SU-DHL-6 (cell line): ENCODE results near the gene MAML2.

ENCODE experiments used
- H2AFZ ChIP-seq: fragments of 200-600 bp; sonication (generic); 2 replicates; pipeline ENCODE4 v1.6.1; 2014; ENCODE audit warnings: low read depth, mild to moderate bottlenecking, moderate library complexity, mixed read lengths, antibody characterized with exemption, low read length; ENCODE audit not compliant: severe bottlenecking
- H3F3A ChIP-seq: fragments of 200-600 bp; shearing (Covaris generic); 2 replicates; pipeline ENCODE4 v1.6.0; 2016; ENCODE audit warnings: antibody characterized with exemption, mild to moderate bottlenecking; ENCODE audit not compliant: insufficient read depth
- H3K27ac ChIP-seq: fragments of 200-600 bp; sonication (generic); 2 replicates; pipeline ENCODE4 v1.5.1; 2016; ENCODE audit warnings: low read depth, mild to moderate bottlenecking, low read length, moderate library complexity, mixed read lengths
- H3K27me3 ChIP-seq: fragments of 200-600 bp; sonication (generic), shearing (Covaris generic); 2 replicates; pipeline ENCODE4 v1.6.0; 2014; ENCODE audit warnings: mild to moderate bottlenecking, low read length
- H3K36me3 ChIP-seq: fragments of 200-600 bp; sonication (generic); 2 replicates; pipeline ENCODE4 v1.6.1; 2014; ENCODE audit warnings: mild to moderate bottlenecking, low read length, mixed read lengths
- H3K4me2 ChIP-seq: fragments of 300-600, 200-600 bp; shearing (Covaris generic), sonication (generic); 2 replicates; pipeline ENCODE4 v1.6.0; 2014; ENCODE audit warnings: low read length, low read depth, mild to moderate bottlenecking; ENCODE audit not compliant: poor library complexity, severe bottlenecking
- H3K4me3 ChIP-seq: fragments of 200-600 bp; sonication (generic); 2 replicates; pipeline ENCODE4 v1.5.1; 2014; ENCODE audit warnings: antibody characterized with exemption, low read length, mild to moderate bottlenecking, mixed read lengths; ENCODE audit not compliant: insufficient read depth, poor library complexity, severe bottlenecking
- H3K79me2 ChIP-seq: fragments of 200-600 bp; sonication (generic); 2 replicates; pipeline ENCODE4 v1.6.1; 2014; ENCODE audit warnings: mild to moderate bottlenecking, low read length, moderate library complexity; ENCODE audit not compliant: insufficient read depth
- H3K9ac ChIP-seq: fragments of 200-600 bp; sonication (generic); 2 replicates; pipeline ENCODE4 v1.7.0; 2014; ENCODE audit warnings: mild to moderate bottlenecking, low read length
- H3K9me2 ChIP-seq: fragments of 200-600 bp; sonication (generic); replicated peaks from 2 replicates; pipeline ENCODE4 v1.6.1; 2014; ENCODE audit warnings: low read length; ENCODE audit not compliant: insufficient read depth
- H3K9me3 ChIP-seq: fragments of 200-600 bp; sonication (generic); 2 replicates; pipeline ENCODE4 v1.6.1; 2014; ENCODE audit warnings: low read length, mixed read lengths; ENCODE audit not compliant: insufficient read depth
- H4K20me1 ChIP-seq: fragments of 200-600 bp; sonication (generic); 2 replicates; pipeline ENCODE4 v1.6.1; 2014; ENCODE audit warnings: low read depth, mild to moderate bottlenecking, antibody characterized with exemption, low read length, moderate library complexity, mixed read lengths
- CTCF ChIP-seq: fragments of 200-600 bp; sonication (generic); IDR thresholded peaks from one replicate; pipeline ENCODE4 v1.5.1; 2017; ENCODE audit warnings: antibody characterized with exemption, mild to moderate bottlenecking, low read length, moderate library complexity; ENCODE audit not compliant: insufficient read depth, poor library complexity, severe bottlenecking
- EZH2phosphoT487 ChIP-seq: fragments of 200-600 bp; sonication (generic), shearing (Covaris generic); conservative IDR thresholded peaks from 2 replicates; pipeline ENCODE4 v1.6.1; 2018; ENCODE audit warnings: mild to moderate bottlenecking, antibody characterized with exemption, low read length, moderate library complexity, mixed read lengths

MAML2 gene

GRCh38 chr11:96232132-96232531 lies 110.9 kb downstream of the MAML2 start:
- Histone ChIP-seq H3K27ac (no peak overlapping the region), H3K4me2 (no peak overlapping the region), H3K9me2 (no peaks in the 10 kb centered on the region), H3K36me3 (no peaks in the 10 kb centered on the region), H4K20me1 (no peaks in the 10 kb centered on the region), H3K4me3 (no peak overlapping the region), H3F3A (no peaks in the 10 kb centered on the region), H2AFZ (no peak overlapping the region), H3K9me3 (no peaks in the 10 kb centered on the region), H3K27me3 (no peaks in the 10 kb centered on the region), H3K9ac (no peak overlapping the region), H3K79me2 (no peaks in the 10 kb centered on the region)
- TF ChIP-seq EZH2phosphoT487 (no peak), CTCF (no peak)

- no peak for TF ChIP-seq EZH2phosphoT487
- TF ChIP-seq CTCF, result no peak
- Histone ChIP-seq H3K27me3 (no peaks in the 10 kb centered on the region), H3K4me3 (no peak overlapping the region), H3K9me2 (no peaks in the 10 kb centered on the region), H3K9me3 (no peaks in the 10 kb centered on the region), H3K4me2 (no peak overlapping the region), H3K79me2 (no peaks in the 10 kb centered on the region), H3F3A (no peaks in the 10 kb centered on the region), H3K9ac (no peak overlapping the region), H3K27ac (no peak overlapping the region), H4K20me1 (no peaks in the 10 kb centered on the region), H2AFZ (no peak overlapping the region), H3K36me3 (no peaks in the 10 kb centered on the region)
These were observed 112.3 kb downstream of the MAML2 start for GRCh38 chr11:96230686-96231085.

GRCh38 chr11:96229354-96229977 lies 113.5 kb downstream of the MAML2 start:
- no peaks in the 10 kb centered on the region for H3F3A ChIP-seq
- H3K27ac ChIP-seq, result no peak overlapping the region
- no peak overlapping the region for H3K9ac ChIP-seq
- TF ChIP-seq CTCF (no peak), EZH2phosphoT487 (no peak)
- H3K9me2 ChIP-seq, result no peaks in the 10 kb centered on the region
- no peaks in the 10 kb centered on the region for H3K79me2 ChIP-seq
- H3K4me2 ChIP-seq, result no peak overlapping the region
- H2AFZ ChIP-seq, result no peak overlapping the region
- no peaks in the 10 kb centered on the region for H3K27me3 ChIP-seq
- H3K36me3 ChIP-seq, result no peaks in the 10 kb centered on the region
- no peaks in the 10 kb centered on the region for H3K9me3 ChIP-seq
- no peaks in the 10 kb centered on the region for H4K20me1 ChIP-seq
- H3K4me3 ChIP-seq, result no peak overlapping the region
